HEK293 (cell line): ENCODE measurements around the gene B4GAT1.

Experiments
- CTCF ChIA-PET: fragments of 350-600 bp; formaldehyde crosslinking; extraction: SDS; loops from one replicate; lab custom pipeline; 2021; ENCODE audit warnings: antibody characterized with exemption; lab: Yijun Ruan, JAX
- POLR2A ChIA-PET: fragments of 300-600 bp; formaldehyde crosslinking; extraction: SDS; loops from one replicate; lab custom pipeline; 2020; ENCODE audit warnings: antibody characterized with exemption, inconsistent platforms; lab: Yijun Ruan, JAX
- H3K27ac ChIP-seq: fragments of 200-500 bp; sonication (Bioruptor generic); 2 replicates; pipeline ENCODE4 v1.5.1; 2014; ENCODE audit warnings: low read depth, low read length, control low read depth, inconsistent platforms; ENCODE audit errors: extremely low read depth
- H3K36me3 ChIP-seq, 2 experiments: fragments of 200-500 bp in 1 of 2; sonication (Bioruptor generic) in 1 of 2; 1 replicate in 1 of 2; 2 replicates in 1 of 2; pipeline ENCODE4 v1.5.1; 2014 to 2017; ENCODE audit warnings: inconsistent platforms in 2 of 2, low read length in 2 of 2; ENCODE audit not compliant: control insufficient read depth in 2 of 2, insufficient read depth in 1 of 2
- H3K4me1 ChIP-seq: fragments of 200-500 bp; sonication (Bioruptor generic); 2 replicates; pipeline ENCODE4 v1.5.1; 2014; ENCODE audit warnings: mild to moderate bottlenecking, low read length, inconsistent platforms; ENCODE audit not compliant: control insufficient read depth, insufficient read depth
- H3K4me3 ChIP-seq: 2 replicates; pipeline ENCODE4 v1.5.1; 2011; ENCODE audit warnings: low read depth, mild to moderate bottlenecking, control low read depth, low read length, moderate library complexity
- H3K9me3 ChIP-seq: fragments of 200-500 bp; sonication (Bioruptor generic); 2 replicates; pipeline ENCODE4 v1.5.1; 2014; ENCODE audit warnings: low read depth, low read length, inconsistent platforms; ENCODE audit not compliant: control insufficient read depth, insufficient read depth
- MZF1 ChIP-seq: fragments of 450-650 bp; formaldehyde crosslinking; IDR thresholded peaks from 2 replicates; pipeline ENCODE4 v1.5.1; 2017; ENCODE audit warnings: missing biosample characterization, missing genetic modification characterization, borderline replicate concordance
- SALL2 ChIP-seq: fragments of 450-650 bp; formaldehyde crosslinking; IDR thresholded peaks from 2 replicates; pipeline ENCODE4 v1.5.0; 2017; ENCODE audit warnings: missing biosample characterization, mild to moderate bottlenecking, missing genetic modification characterization, borderline replicate concordance
- YY2 ChIP-seq: fragments of 450-650 bp; formaldehyde crosslinking; IDR thresholded peaks from 2 replicates; pipeline ENCODE4 v1.5.1; 2016; ENCODE audit warnings: missing biosample characterization, missing genetic modification characterization
- ZFP41 ChIP-seq: fragments of 450-650 bp; formaldehyde crosslinking; IDR thresholded peaks from 2 replicates; pipeline ENCODE4 v1.5.1; 2016; ENCODE audit warnings: missing biosample characterization, missing genetic modification characterization, borderline replicate concordance
- ZNF112 ChIP-seq: fragments of 450-650 bp; formaldehyde crosslinking; IDR thresholded peaks from 2 replicates; pipeline ENCODE4 v1.5.0; 2017; ENCODE audit warnings: missing biosample characterization, missing genetic modification characterization
- ZNF138 ChIP-seq: fragments of 450-650 bp; formaldehyde crosslinking; IDR thresholded peaks from 2 replicates; pipeline ENCODE4 v1.5.1; 2016; ENCODE audit warnings: missing biosample characterization, missing genetic modification characterization, borderline replicate concordance
- ZNF146 ChIP-seq: fragments of 450-650 bp; formaldehyde crosslinking; IDR thresholded peaks from 2 replicates; pipeline ENCODE4 v1.5.1; 2016; ENCODE audit warnings: missing biosample characterization, missing genetic modification characterization
- ZNF155 ChIP-seq: fragments of 450-650 bp; formaldehyde crosslinking; IDR thresholded peaks from 2 replicates; pipeline ENCODE4 v1.5.1; 2016; ENCODE audit warnings: missing biosample characterization, missing genetic modification characterization
- ZNF19 ChIP-seq: fragments of 450-650 bp; formaldehyde crosslinking; IDR thresholded peaks from 2 replicates; pipeline ENCODE4; 2016; ENCODE audit warnings: missing biosample characterization, missing genetic modification characterization, low read depth
- ZNF23 ChIP-seq: fragments of 450-650 bp; formaldehyde crosslinking; IDR thresholded peaks from 2 replicates; pipeline ENCODE4 v1.5.1; 2016; ENCODE audit warnings: missing biosample characterization, missing genetic modification characterization, borderline replicate concordance
- ZNF341 ChIP-seq: fragments of 450-650 bp; formaldehyde crosslinking; IDR thresholded peaks from 2 replicates; pipeline ENCODE4; 2016; ENCODE audit warnings: low read depth, missing biosample characterization, missing genetic modification characterization
- ZNF37A ChIP-seq: fragments of 450-650 bp; IDR thresholded peaks from 2 replicates; pipeline ENCODE4 v1.5.1; 2018; ENCODE audit warnings: missing biosample characterization, missing genetic modification characterization
- ZNF426 ChIP-seq: fragments of 450-650 bp; formaldehyde crosslinking; IDR thresholded peaks from 2 replicates; pipeline ENCODE4 v1.5.1; 2017; ENCODE audit warnings: missing biosample characterization, missing genetic modification characterization, mild to moderate bottlenecking, inconsistent platforms, moderate library complexity
- ZNF48 ChIP-seq: fragments of 450-650 bp; formaldehyde crosslinking; IDR thresholded peaks from 2 replicates; pipeline ENCODE4 v1.5.1; 2016; ENCODE audit warnings: missing biosample characterization, missing genetic modification characterization
- ZNF521 ChIP-seq: fragments of 450-650 bp; formaldehyde crosslinking; IDR thresholded peaks from 2 replicates; pipeline ENCODE4 v1.5.1; 2017; ENCODE audit warnings: missing biosample characterization, mild to moderate bottlenecking, missing genetic modification characterization
- ZNF530 ChIP-seq: fragments of 450-650 bp; formaldehyde crosslinking; IDR thresholded peaks from 2 replicates; pipeline ENCODE4 v1.5.1; 2016; ENCODE audit warnings: low read depth, missing biosample characterization, missing genetic modification characterization
- ZNF558 ChIP-seq: fragments of 450-650 bp; formaldehyde crosslinking; IDR thresholded peaks from 2 replicates; pipeline ENCODE4 v1.5.1; 2016; ENCODE audit warnings: missing biosample characterization, missing genetic modification characterization
- ZNF658 ChIP-seq: fragments of 450-650 bp; formaldehyde crosslinking; IDR thresholded peaks from 2 replicates; pipeline ENCODE4; 2016; ENCODE audit warnings: missing biosample characterization, missing genetic modification characterization
- ZNF660 ChIP-seq: fragments of 450-650 bp; IDR thresholded peaks from 2 replicates; pipeline ENCODE4 v1.5.1; 2018; ENCODE audit warnings: missing biosample characterization, mild to moderate bottlenecking, missing genetic modification characterization
- ZNF777 ChIP-seq: fragments of 450-650 bp; formaldehyde crosslinking; IDR thresholded peaks from 2 replicates; pipeline ENCODE4 v1.5.1; 2017; ENCODE audit warnings: missing biosample characterization, missing genetic modification characterization, borderline replicate concordance
- ZNF792 ChIP-seq: fragments of 450-650 bp; formaldehyde crosslinking; IDR thresholded peaks from 2 replicates; pipeline ENCODE4 v1.5.1; 2016; ENCODE audit warnings: missing biosample characterization, missing genetic modification characterization
- ZSCAN30 ChIP-seq: fragments of 450-650 bp; IDR thresholded peaks from 2 replicates; pipeline ENCODE4 v1.5.1; 2018; ENCODE audit warnings: missing biosample characterization, mild to moderate bottlenecking, missing genetic modification characterization, moderate library complexity
- TF ChIP-seq, protein P1 (sequence below): fragments of 450-650 bp; IDR thresholded peaks from 2 replicates; pipeline ENCODE4 v1.5.1; 2018; ENCODE audit warnings: missing biosample characterization, missing genetic modification characterization
- TF ChIP-seq, protein P2 (sequence below): fragments of 450-650 bp; formaldehyde crosslinking; IDR thresholded peaks from 2 replicates; pipeline ENCODE4 v1.5.1; 2016; ENCODE audit warnings: missing biosample characterization, missing genetic modification characterization
- TF ChIP-seq, protein P3 (sequence below): fragments of 450-650 bp; formaldehyde crosslinking; conservative IDR thresholded peaks from 2 replicates; pipeline ENCODE4 v1.5.1; 2016; ENCODE audit warnings: low read depth, missing biosample characterization, missing genetic modification characterization
- TF ChIP-seq, protein P4 (sequence below): fragments of 450-650 bp; formaldehyde crosslinking; IDR thresholded peaks from 2 replicates; pipeline ENCODE4 v1.5.1; 2017; ENCODE audit warnings: missing biosample characterization, mild to moderate bottlenecking, missing genetic modification characterization, moderate library complexity

B4GAT1 gene

DNA sequence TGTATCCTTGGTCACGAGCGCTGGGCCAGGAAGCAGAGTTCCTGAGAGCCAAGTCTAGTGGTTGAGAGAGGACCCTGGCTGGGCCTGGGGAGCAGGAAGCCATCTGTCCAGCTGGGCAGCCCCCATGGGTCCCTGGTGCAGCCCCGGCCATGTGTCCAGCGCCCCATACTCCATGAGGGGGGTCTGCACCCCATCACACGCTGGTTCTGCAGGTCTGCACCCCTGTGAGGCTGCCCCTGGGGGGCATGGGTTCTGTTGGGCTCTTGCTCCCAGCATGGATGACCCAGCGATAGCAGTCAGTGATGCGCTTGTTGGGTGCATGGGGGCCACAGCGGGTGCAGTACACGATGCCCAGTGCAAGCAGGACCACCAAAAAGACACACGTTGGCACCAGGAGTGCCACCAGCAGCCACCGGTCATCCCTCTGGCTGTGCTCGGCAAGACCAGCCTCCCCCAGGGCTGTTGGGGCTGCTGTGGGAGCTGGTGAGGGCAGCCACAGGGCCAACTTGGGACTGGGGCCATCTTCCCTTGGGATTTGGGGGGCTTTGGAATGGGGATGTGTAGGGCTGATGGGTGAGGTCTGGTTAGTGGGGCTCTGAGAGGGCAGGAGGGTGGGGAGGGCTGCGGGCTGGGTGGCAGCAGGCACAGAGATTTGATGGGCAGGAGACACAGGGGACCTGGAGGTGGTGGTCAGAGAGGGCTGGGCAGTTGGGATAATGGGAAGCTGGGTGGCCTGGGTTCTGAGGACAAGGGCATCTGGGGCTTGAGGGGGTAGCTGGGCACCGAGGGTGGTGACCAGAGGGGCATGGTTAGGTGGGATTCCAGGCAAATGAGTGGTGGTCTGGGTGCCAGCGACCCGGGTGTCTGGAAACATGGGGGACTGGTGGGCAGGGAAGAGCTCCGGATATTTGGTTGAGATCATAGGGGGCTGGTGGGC is 32.6 kb downstream of the B4GAT1 start:
- ChIA-PET CTCF (interaction anchor here (0.6 to 1.1 kb wide), 4 partner anchors 15 to 270 kb away, joined by 3 to 5 read pairs (median 4); no protein-coding TSS in a partner anchor), POLR2A (interaction anchor here (1.2 kb wide), 1 partner anchor 21 kb away, joined by 3 read pairs; the partner anchor contains the start of gene RIN1)
- no peak overlapping the region for H3K27ac ChIP-seq
- H3K36me3 ChIP-seq: no peaks in the 10 kb centered on the region
- no peak overlapping the region for H3K4me3 ChIP-seq
- H3K4me1 ChIP-seq: no peaks in the 10 kb centered on the region
- TF ChIP-seq, protein P1, sequence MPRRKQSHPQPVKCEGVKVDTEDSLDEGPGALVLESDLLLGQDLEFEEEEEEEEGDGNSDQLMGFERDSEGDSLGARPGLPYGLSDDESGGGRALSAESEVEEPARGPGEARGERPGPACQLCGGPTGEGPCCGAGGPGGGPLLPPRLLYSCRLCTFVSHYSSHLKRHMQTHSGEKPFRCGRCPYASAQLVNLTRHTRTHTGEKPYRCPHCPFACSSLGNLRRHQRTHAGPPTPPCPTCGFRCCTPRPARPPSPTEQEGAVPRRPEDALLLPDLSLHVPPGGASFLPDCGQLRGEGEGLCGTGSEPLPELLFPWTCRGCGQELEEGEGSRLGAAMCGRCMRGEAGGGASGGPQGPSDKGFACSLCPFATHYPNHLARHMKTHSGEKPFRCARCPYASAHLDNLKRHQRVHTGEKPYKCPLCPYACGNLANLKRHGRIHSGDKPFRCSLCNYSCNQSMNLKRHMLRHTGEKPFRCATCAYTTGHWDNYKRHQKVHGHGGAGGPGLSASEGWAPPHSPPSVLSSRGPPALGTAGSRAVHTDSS (tag by site-specific recombination): no peak
- TF ChIP-seq ZNF146 (tag by site-specific recombination) (no peak), ZNF521 (tag by site-specific recombination) (no peak), ZNF558 (tag by site-specific recombination) (no peak), ZNF48 (tag by site-specific recombination) (no peak), ZSCAN30 (tag by site-specific recombination) (no peak), ZNF23 (tag by site-specific recombination) (no peak), ZNF777 (tag by site-specific recombination) (no peak), ZNF19 (tag by site-specific recombination) (no peak), ZNF660 (tag by site-specific recombination) (no peak), ZNF112 (tag by site-specific recombination) (no peak), ZNF426 (tag by site-specific recombination) (no peak), YY2 (tag by site-specific recombination) (no peak), ZNF792 (tag by site-specific recombination) (no peak), ZFP41 (tag by site-specific recombination) (no peak), SALL2 (tag by site-specific recombination) (no peak)
- TF ChIP-seq, protein P2, sequence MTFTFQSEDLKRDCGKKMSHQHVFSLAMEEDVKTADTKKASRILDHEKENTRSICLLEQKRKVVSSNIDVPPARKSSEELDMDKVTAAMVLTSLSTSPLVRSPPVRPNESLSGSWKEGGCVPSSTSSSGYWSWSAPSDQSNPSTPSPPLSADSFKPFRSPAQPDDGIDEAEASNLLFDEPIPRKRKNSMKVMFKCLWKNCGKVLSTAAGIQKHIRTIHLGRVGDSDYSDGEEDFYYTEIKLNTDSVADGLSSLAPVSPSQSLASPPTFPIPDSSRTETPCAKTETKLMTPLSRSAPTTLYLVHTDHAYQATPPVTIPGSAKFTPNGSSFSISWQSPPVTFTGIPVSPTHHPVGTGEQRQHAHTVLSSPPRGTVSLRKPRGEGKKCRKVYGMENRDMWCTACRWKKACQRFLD: no peak
- TF ChIP-seq, protein P3, sequence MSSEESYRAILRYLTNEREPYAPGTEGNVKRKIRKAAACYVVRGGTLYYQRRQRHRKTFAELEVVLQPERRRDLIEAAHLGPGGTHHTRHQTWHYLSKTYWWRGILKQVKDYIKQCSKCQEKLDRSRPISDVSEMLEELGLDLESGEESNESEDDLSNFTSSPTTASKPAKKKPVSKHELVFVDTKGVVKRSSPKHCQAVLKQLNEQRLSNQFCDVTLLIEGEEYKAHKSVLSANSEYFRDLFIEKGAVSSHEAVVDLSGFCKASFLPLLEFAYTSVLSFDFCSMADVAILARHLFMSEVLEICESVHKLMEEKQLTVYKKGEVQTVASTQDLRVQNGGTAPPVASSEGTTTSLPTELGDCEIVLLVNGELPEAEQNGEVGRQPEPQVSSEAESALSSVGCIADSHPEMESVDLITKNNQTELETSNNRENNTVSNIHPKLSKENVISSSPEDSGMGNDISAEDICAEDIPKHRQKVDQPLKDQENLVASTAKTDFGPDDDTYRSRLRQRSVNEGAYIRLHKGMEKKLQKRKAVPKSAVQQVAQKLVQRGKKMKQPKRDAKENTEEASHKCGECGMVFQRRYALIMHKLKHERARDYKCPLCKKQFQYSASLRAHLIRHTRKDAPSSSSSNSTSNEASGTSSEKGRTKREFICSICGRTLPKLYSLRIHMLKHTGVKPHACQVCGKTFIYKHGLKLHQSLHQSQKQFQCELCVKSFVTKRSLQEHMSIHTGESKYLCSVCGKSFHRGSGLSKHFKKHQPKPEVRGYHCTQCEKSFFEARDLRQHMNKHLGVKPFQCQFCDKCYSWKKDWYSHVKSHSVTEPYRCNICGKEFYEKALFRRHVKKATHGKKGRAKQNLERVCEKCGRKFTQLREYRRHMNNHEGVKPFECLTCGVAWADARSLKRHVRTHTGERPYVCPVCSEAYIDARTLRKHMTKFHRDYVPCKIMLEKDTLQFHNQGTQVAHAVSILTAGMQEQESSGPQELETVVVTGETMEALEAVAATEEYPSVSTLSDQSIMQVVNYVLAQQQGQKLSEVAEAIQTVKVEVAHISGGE (tag by site-specific recombination): no peak
- no peaks in the 10 kb centered on the region for H3K9me3 ChIP-seq

GRCh38 chr11:66314186-66314501 is 33.3 kb downstream of the B4GAT1 start:
- Histone ChIP-seq H3K27ac (no peak overlapping the region), H3K9me3 (no peaks in the 10 kb centered on the region), H3K4me1 (no peaks in the 10 kb centered on the region), H3K36me3 (no peaks in the 10 kb centered on the region), H3K4me3 (no peak overlapping the region)
- POLR2A ChIA-PET: no interaction called here
- CTCF ChIA-PET: interaction anchor here (1.0 to 3.1 kb wide), 5 partner anchors 8 to 95 kb away, joined by 4 to 29 read pairs (median 6); no protein-coding TSS in a partner anchor
- TF ChIP-seq ZNF530 (tag by site-specific recombination) (no peak), MZF1 (tag by site-specific recombination) (no peak), ZNF138 (tag by site-specific recombination) (no peak), ZNF660 (tag by site-specific recombination) (no peak), ZNF155 (tag by site-specific recombination) (no peak), ZNF341 (tag by site-specific recombination) (no peak), ZNF37A (no peak), ZNF658 (tag by site-specific recombination) (no peak)
- TF ChIP-seq, protein P4, sequence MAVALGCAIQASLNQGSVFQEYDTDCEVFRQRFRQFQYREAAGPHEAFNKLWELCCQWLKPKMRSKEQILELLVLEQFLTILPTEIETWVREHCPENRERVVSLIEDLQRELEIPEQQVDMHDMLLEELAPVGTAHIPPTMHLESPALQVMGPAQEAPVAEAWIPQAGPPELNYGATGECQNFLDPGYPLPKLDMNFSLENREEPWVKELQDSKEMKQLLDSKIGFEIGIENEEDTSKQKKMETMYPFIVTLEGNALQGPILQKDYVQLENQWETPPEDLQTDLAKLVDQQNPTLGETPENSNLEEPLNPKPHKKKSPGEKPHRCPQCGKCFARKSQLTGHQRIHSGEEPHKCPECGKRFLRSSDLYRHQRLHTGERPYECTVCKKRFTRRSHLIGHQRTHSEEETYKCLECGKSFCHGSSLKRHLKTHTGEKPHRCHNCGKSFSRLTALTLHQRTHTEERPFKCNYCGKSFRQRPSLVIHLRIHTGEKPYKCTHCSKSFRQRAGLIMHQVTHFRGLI (tag by site-specific recombination): no peak
- TF ChIP-seq, protein P2: no peak
